ENCODE data around the gene SH3YL1. TPM values are rescaled to one million over a fixed set of nuclear protein-coding genes. Genes with fewer than 3 reads are reported as not detected.

The SH3YL1 gene
- total and polyA plus RNA-seq, 4 donors, result 6.4 to 19.2 (median 13.9) TPM

- TF ChIP-seq ZBTB33 (IDR thresholded peaks at IDR 0.05), result no peak
- no peak for TF ChIP-seq FOXA1 (IDR thresholded peaks at IDR 0.05)
- no peak for TF ChIP-seq HNF4G (IDR thresholded peaks at IDR 0.05)
- no peak for TF ChIP-seq NR2F2 (IDR thresholded peaks at IDR 0.05)
- no peak for TF ChIP-seq RAD21 (IDR thresholded peaks at IDR 0.05)
These were observed 70.6 kb downstream of the SH3YL1 start (continued) for GRCh38 chr2:193141-193671.

GRCh38 chr2:191311-192190 lies 72.3 kb downstream of the SH3YL1 start:
- peaks cover 0 to 6% (median 4%) of the 10 kb centered on the region in 4 donors for H3K9me3 ChIP-seq (ENCODE audit: control insufficient read depth in 4 of 4, low read length in 3 of 4)
- no peaks in the 10 kb centered on the region for H3K36me3 ChIP-seq (ENCODE audit: control insufficient read depth in 4 of 4, insufficient read depth in 3 of 4, low read depth in 1 of 4, low read length in 3 of 4)
- H3K9ac ChIP-seq (ENCODE audit: low read depth in 1 of 2, low read length in 2 of 2), result no peak overlapping the region
- no peak overlapping the region for H3K27ac ChIP-seq (ENCODE audit: low read depth in 1 of 2, low read length in 2 of 2)
- WGBS, result 87% methylated on average over 29 of the region's 29 CpGs
- DNase-seq (ENCODE audit: low spot score), result no peak
- TF ChIP-seq ZBTB33 (IDR thresholded peaks at IDR 0.05) (no peak), ATF3 (IDR thresholded peaks at IDR 0.05) (no peak), RXRA (IDR thresholded peaks at IDR 0.05) (no peak), REST (IDR thresholded peaks at IDR 0.05) (no peak), CTCF (IDR thresholded peaks at IDR 0.05; ENCODE audit: low read depth, low read length, missing input control) (no peak), HNF4G (IDR thresholded peaks at IDR 0.05) (no peak), EGR1 (IDR thresholded peaks at IDR 0.05; ENCODE audit: low read depth in 2 of 2) (no peak), FOXA2 (IDR thresholded peaks at IDR 0.05) (no peak), GABPA (IDR thresholded peaks at IDR 0.05 in 1 of 2, conservative IDR thresholded peaks at IDR 0.05 in 1 of 2) (no peak), MAX (IDR thresholded peaks at IDR 0.05) (no peak), RAD21 (IDR thresholded peaks at IDR 0.05) (no peak), TAF1 (conservative IDR thresholded peaks at IDR 0.05) (no peak), NR2F2 (IDR thresholded peaks at IDR 0.05) (no peak), SP1 (IDR thresholded peaks at IDR 0.05) (no peak), JUND (IDR thresholded peaks at IDR 0.05) (no peak)
- H3K4me3 ChIP-seq (ENCODE audit: low read depth in 1 of 3, low read length in 3 of 3), result no peak overlapping the region
- H3K4me1 ChIP-seq (ENCODE audit: control insufficient read depth in 4 of 4, insufficient read depth in 4 of 4, low read length in 3 of 4), result no peaks in the 10 kb centered on the region
- H3K27me3 ChIP-seq (ENCODE audit: control insufficient read depth in 4 of 4, insufficient read depth in 4 of 4, low read length in 3 of 4), result no peaks in the 10 kb centered on the region

Data from liver (tissue), 9 donors.